GM21717 (cell line): ENCODE results near the gene ZNF248.
"Not testable (repeated sequence)": the region's sequence is repeated elsewhere in the genome, so short reads cannot be mapped to it uniquely, and the experiment has no call there.

Source experiments
- ATAC-seq: cut with Tn5 transposase; IDR thresholded peaks from one replicate; pipeline ENCODE4 v1.9.1; 2021; ENCODE audit warnings: mild to moderate bottlenecking, moderate library complexity; ENCODE audit not compliant: unreplicated experiment

Gene ZNF248

GRCh38 chr10:37747081-37747480, 110.3 kb downstream of the ZNF248 start:
- ATAC-seq, result no peak

- ATAC-seq, result no peak
Observed at GRCh38 chr10:37741831-37742230, 115.6 kb downstream of the ZNF248 start.

GRCh38 chr10:37739181-37739580, 118.2 kb downstream of the ZNF248 start:
- no peak for ATAC-seq

- ATAC-seq, result not testable (repeated sequence)
Observed at GRCh38 chr10:37738241-37738640, 119.2 kb downstream of the ZNF248 start.

GRCh38 chr10:37737336-37737735, 120.1 kb downstream of the ZNF248 start:
- ATAC-seq, result no peak

GRCh38 chr10:37736120-37736519, 121.3 kb downstream of the ZNF248 start:
- ATAC-seq, result no peak

GRCh38 chr10:37734971-37735370, 122.4 kb downstream of the ZNF248 start:
- ATAC-seq, result no peak
